HCT116 (cell line): ENCODE measurements around the gene MYOG. TPM values are rescaled to one million over a fixed set of nuclear protein-coding genes. Genes with fewer than 3 reads are reported as not detected.

Experiments used
- ATAC-seq: fragments of 200-7000 bp; cut with Tn5 transposase; 2 replicates; pipeline ENCODE4 v1.9.1; 2020; ENCODE audit warnings: mild to moderate bottlenecking, moderate library complexity
- BruUV-seq: library from RNA; stranded (reverse); fragments of 400-500 nt; replicated peaks from 2 replicates; lab custom pipeline; 2021; lab: Mats Ljungman, UMichigan
- CTCF ChIA-PET: fragments of 300-600 bp; sonication (Branson Sonifier 250); formaldehyde crosslinking; loops from one replicate; lab custom pipeline; 2021; ENCODE audit warnings: antibody characterized with exemption; lab: Charles Lee
- POLR2A ChIA-PET: fragments of 300-600, 350-600 bp; sonication (Branson Sonifier 250); formaldehyde crosslinking; loops from one replicate; lab custom pipeline; 2021; ENCODE audit warnings: antibody characterized with exemption; lab: Charles Lee
- RAD21 ChIA-PET, 2 experiments: fragments of 300-600 bp; sonication (Branson Sonifier 250); formaldehyde crosslinking; loops; one replicate each; lab custom pipeline; 2023; ENCODE audit warnings: low total read pairs in 2 of 2; ENCODE audit not compliant: uncharacterized antibody in 2 of 2, unreplicated experiment in 2 of 2, low non-redundant PET in 1 of 2; lab: Charles Lee
- DNase-seq: peaks from one replicate; pipeline ENCODE4 v3.0.0-alpha.2; 2010; ENCODE audit warnings: low read depth, low spot score
- H2AFZ ChIP-seq: fragments of 200-600 bp; shearing (Covaris generic), sonication (generic); 2 replicates; pipeline ENCODE4 v1.6.1; 2017; ENCODE audit warnings: low read depth, mixed run types, mixed read lengths, antibody characterized with exemption, low read length; ENCODE audit not compliant: poor library complexity, severe bottlenecking
- H3K27ac ChIP-seq: 2 replicates; pipeline ENCODE4 v1.5.1; 2012; ENCODE audit warnings: low read depth, low read length
- H3K27me3 ChIP-seq: fragments of 200-600 bp; sonication (generic); 2 replicates; pipeline ENCODE4 v1.6.1; 2016; ENCODE audit warnings: mixed run types, low read length, mixed read lengths; ENCODE audit not compliant: insufficient read depth
- H3K36me3 ChIP-seq, 2 experiments: fragments of 200-500 bp in 1 of 2; fragments of 200-600 bp in 1 of 2; sonication (Bioruptor generic) in 1 of 2; sonication (generic) in 1 of 2; 2 replicates each; pipeline versions ENCODE4 v1.5.1 to v1.6.1; 2014 to 2016; ENCODE audit warnings: low read length in 2 of 2, inconsistent platforms in 1 of 2, mixed read lengths in 1 of 2, mixed run types in 1 of 2; ENCODE audit not compliant: insufficient read depth in 2 of 2, control insufficient read depth in 1 of 2
- H3K4me1 ChIP-seq, 2 experiments: fragments of 200-600 bp in 1 of 2; sonication (generic) in 1 of 2; 2 replicates each; pipeline versions ENCODE4 v1.5.1 to v1.6.1; 2012 to 2017; ENCODE audit warnings: low read length in 2 of 2, inconsistent platforms in 1 of 2, mild to moderate bottlenecking in 1 of 2, mixed read lengths in 1 of 2, mixed run types in 1 of 2, moderate library complexity in 1 of 2; ENCODE audit not compliant: insufficient read depth in 2 of 2, control insufficient read depth in 1 of 2
- H3K4me2 ChIP-seq: fragments of 200-600 bp; sonication (generic); 2 replicates; pipeline ENCODE4 v1.6.1; 2017; ENCODE audit warnings: mixed run types, low read length, mixed read lengths
- H3K4me3 ChIP-seq, 2 experiments: fragments of 200-600 bp in 1 of 2; sonication (generic) in 1 of 2; replicated peaks in 1 of 2; 2 replicates each; pipeline ENCODE4 v1.5.1; 2011 to 2016; ENCODE audit warnings: low read length in 2 of 2, control low read depth in 1 of 2, low read depth in 1 of 2, mild to moderate bottlenecking in 1 of 2, mixed read lengths in 1 of 2, mixed run types in 1 of 2
- H3K79me2 ChIP-seq: fragments of 200-600 bp; sonication (generic); 2 replicates; pipeline ENCODE4 v1.6.1; 2017; ENCODE audit warnings: mild to moderate bottlenecking, mixed run types, low read length, moderate library complexity, mixed read lengths; ENCODE audit not compliant: insufficient read depth
- H3K9ac ChIP-seq: fragments of 200-600 bp; sonication (generic); 2 replicates; pipeline ENCODE4 v1.6.1; 2016; ENCODE audit warnings: low read length, mixed read lengths
- H3K9me2 ChIP-seq: fragments of 200-600 bp; sonication (generic), shearing (Covaris generic); 2 replicates; pipeline ENCODE4 v1.6.1; 2017; ENCODE audit warnings: mixed run types, mild to moderate bottlenecking, moderate library complexity; ENCODE audit not compliant: insufficient read depth
- H3K9me3 ChIP-seq, 2 experiments: fragments of 200-500 bp in 1 of 2; fragments of 200-600 bp in 1 of 2; sonication (Bioruptor generic) in 1 of 2; sonication (generic) in 1 of 2; 2 replicates each; pipeline ENCODE4 v1.6.1; 2014 to 2017; ENCODE audit warnings: low read length in 2 of 2, mixed read lengths in 2 of 2, inconsistent platforms in 1 of 2, low read depth in 1 of 2, mild to moderate bottlenecking in 1 of 2, mixed run types in 1 of 2, moderate library complexity in 1 of 2; ENCODE audit not compliant: control insufficient read depth in 1 of 2, insufficient read depth in 1 of 2
- H4K20me1 ChIP-seq: fragments of 200-600 bp; sonication (generic), shearing (Covaris generic); 2 replicates; pipeline ENCODE4 v1.6.1; 2017; ENCODE audit warnings: mixed run types, mild to moderate bottlenecking, moderate library complexity; ENCODE audit not compliant: insufficient read depth
- ATF3 ChIP-seq: IDR thresholded peaks from 2 replicates; pipeline ENCODE4 v1.6.1; 2012
- CBX3 ChIP-seq: IDR thresholded peaks from 2 replicates; pipeline ENCODE4 v1.6.1; 2012; ENCODE audit warnings: low read depth
- EZH2 ChIP-seq: fragments of 200-600 bp; sonication (generic); IDR thresholded peaks from 2 replicates; pipeline ENCODE4 v1.6.1; 2017; ENCODE audit warnings: antibody characterized with exemption, mixed run types
- FOSL1 ChIP-seq: IDR thresholded peaks from 2 replicates; pipeline ENCODE4 v1.6.1; 2012; ENCODE audit warnings: low read depth
- RAD21 ChIP-seq: IDR thresholded peaks from 2 replicates; pipeline ENCODE4 v1.6.1; 2012; ENCODE audit warnings: low read depth, mild to moderate bottlenecking
- SRF ChIP-seq: IDR thresholded peaks from 2 replicates; pipeline ENCODE4 v1.6.1; 2012; ENCODE audit warnings: low read depth
- TCF7L2 ChIP-seq: IDR thresholded peaks from 2 replicates; pipeline ENCODE4 v1.7.0; 2011; ENCODE audit warnings: borderline replicate concordance, inconsistent platforms; ENCODE audit not compliant: insufficient read depth, insufficient read length; ENCODE audit errors: extremely low read depth
- ZFX ChIP-seq: fragments of 450-650 bp; IDR thresholded peaks from 2 replicates; pipeline ENCODE4 v1.6.1; 2017
- ZNF274 ChIP-seq: fragments of 200-500 bp; sonication (Bioruptor generic); IDR thresholded peaks from 2 replicates; pipeline ENCODE4 v1.6.1; 2014; ENCODE audit warnings: mild to moderate bottlenecking, low read depth, low read length, inconsistent platforms
- intact Hi-C: fragments of 100-400 bp; cut with micrococcal nuclease; formaldehyde crosslinking; loops from 2 replicates; pipeline ENCODE4 v1.10.0; 2022
- total RNA-seq: library from RNA; stranded (reverse); gene quantifications from one replicate; pipeline ENCODE4 v1.2.1, GENCODE V29; 2021; ENCODE audit not compliant: unreplicated experiment
- TF ChIP-seq, protein P1 (sequence below), 3 experiments: fragments of 200-600 bp in 1 of 3; sonication (generic) in 1 of 3; IDR thresholded peaks in 2 of 3; conservative IDR thresholded peaks in 1 of 3; 2 replicates each; pipeline ENCODE4 v1.5.1; 2012 to 2017; ENCODE audit warnings: low read depth in 2 of 3, low read length in 2 of 3, antibody characterized with exemption in 1 of 3, borderline replicate concordance in 1 of 3, control low read depth in 1 of 3, mild to moderate bottlenecking in 1 of 3, mixed read lengths in 1 of 3, mixed run types in 1 of 3, moderate library complexity in 1 of 3; ENCODE audit not compliant: insufficient read depth in 1 of 3

MYOG gene
- total RNA-seq, 1 experiment from 2014 or later, result not detected

DNA sequence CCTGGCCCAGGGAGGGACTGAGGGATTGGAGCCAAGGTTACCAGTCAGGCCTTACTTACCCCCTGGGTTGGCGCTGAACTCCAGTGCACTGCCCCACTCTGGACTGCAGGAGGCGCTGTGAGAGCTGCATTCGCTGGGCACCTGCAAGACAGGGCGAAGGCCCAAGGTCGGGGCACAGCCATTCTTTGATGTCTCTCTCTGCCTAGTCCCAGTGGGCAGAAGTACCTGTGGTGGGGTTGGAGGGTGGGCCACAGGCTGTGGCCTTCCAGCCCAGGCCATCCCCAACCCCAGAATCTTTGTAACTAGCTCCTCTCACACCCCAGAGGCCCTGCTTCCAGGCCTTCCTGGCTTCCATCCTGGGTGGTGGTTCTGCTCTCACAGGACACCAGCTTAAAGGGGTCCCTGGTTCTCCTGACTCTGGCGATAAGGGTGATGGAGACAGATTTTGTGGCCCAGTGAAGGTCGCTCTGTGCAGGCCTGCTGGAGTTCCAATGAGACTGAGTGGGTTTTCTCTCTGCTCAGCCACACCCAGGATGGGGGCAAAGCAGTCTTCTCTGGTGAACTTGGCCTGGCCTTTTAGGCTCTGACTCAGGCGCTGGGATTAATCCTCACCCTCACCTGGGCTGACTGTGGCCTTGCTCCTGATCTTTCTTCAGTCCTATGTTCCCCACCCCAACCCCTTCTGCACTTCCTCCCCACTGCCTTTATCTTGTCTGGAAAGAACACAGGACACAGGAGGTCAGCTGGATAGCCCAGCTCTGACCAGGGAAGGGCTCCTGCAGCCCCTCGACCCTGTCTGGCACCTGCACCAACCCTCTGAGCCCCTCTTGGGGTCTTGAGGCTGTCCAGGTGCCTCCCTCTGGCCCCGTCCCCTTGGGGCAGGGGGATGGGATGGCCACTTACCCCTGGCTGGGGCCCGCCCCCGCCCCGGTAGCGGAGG, 954 bp downstream of the MYOG start:
- intact Hi-C loops, result no loop called here
- ChIA-PET CTCF (interaction anchor here (0.6 to 2.3 kb wide), 12 partner anchors 12 to 183 kb away, joined by 3 to 20 read pairs (median 4); partner anchors contain the start of gene ADORA1), RAD21 (interaction anchor here in 1 of 2 experiments (1.3 kb wide), 1 partner anchor 131 kb away, joined by 3 read pairs; no protein-coding TSS in a partner anchor)
- no peaks in the 10 kb centered on the region for H3K27me3 ChIP-seq
- H3K4me1 ChIP-seq, result no peaks in the 10 kb centered on the region
- TF ChIP-seq ZFX (0 out of 2 replicates have a peak, but pooled peaks have one; percentile 15), TCF7L2 (peak; percentile 54), CBX3 (no peak), ATF3 (no peak), ZNF274 (no peak), FOSL1 (no peak), EZH2 (no peak), SRF (no peak), RAD21 (peak; percentile 63)
- TF ChIP-seq, protein P1, sequence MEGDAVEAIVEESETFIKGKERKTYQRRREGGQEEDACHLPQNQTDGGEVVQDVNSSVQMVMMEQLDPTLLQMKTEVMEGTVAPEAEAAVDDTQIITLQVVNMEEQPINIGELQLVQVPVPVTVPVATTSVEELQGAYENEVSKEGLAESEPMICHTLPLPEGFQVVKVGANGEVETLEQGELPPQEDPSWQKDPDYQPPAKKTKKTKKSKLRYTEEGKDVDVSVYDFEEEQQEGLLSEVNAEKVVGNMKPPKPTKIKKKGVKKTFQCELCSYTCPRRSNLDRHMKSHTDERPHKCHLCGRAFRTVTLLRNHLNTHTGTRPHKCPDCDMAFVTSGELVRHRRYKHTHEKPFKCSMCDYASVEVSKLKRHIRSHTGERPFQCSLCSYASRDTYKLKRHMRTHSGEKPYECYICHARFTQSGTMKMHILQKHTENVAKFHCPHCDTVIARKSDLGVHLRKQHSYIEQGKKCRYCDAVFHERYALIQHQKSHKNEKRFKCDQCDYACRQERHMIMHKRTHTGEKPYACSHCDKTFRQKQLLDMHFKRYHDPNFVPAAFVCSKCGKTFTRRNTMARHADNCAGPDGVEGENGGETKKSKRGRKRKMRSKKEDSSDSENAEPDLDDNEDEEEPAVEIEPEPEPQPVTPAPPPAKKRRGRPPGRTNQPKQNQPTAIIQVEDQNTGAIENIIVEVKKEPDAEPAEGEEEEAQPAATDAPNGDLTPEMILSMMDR (IDR thresholded peaks at IDR 0.05 in 2 of 3, conservative IDR thresholded peaks at IDR 0.05 in 1 of 3; ENCODE audit: borderline replicate concordance in 1 of 3, insufficient read depth in 1 of 3, low read depth in 2 of 3, low read length in 2 of 3), result peak; percentile 33 to 91 (median 89); a peak in 5 of 6 replicates
- TF ChIP-seq, all 23 proteins: peak for 4
- H3K4me3 ChIP-seq, result no peak overlapping the region
- DNase-seq (no peak), ATAC-seq (peak; percentile 88)
- no peaks in the 10 kb centered on the region for H3K9me2 ChIP-seq
- no TSS peak for BruUV-seq
- no peaks in the 10 kb centered on the region for H3K36me3 ChIP-seq
- H3K9me3 ChIP-seq, result no peaks in the 10 kb centered on the region
- H3K27ac ChIP-seq, result no peak overlapping the region
- no peak overlapping the region for H3K4me2 ChIP-seq
- POLR2A ChIA-PET, result no interaction called here
- H3K9ac ChIP-seq, result no peak overlapping the region
- no peak overlapping the region for H2AFZ ChIP-seq
- no peaks in the 10 kb centered on the region for H3K79me2 ChIP-seq
- H4K20me1 ChIP-seq, result no peaks in the 10 kb centered on the region
